ENCODE results near the gene IRX3.

IRX3 gene

DNA sequence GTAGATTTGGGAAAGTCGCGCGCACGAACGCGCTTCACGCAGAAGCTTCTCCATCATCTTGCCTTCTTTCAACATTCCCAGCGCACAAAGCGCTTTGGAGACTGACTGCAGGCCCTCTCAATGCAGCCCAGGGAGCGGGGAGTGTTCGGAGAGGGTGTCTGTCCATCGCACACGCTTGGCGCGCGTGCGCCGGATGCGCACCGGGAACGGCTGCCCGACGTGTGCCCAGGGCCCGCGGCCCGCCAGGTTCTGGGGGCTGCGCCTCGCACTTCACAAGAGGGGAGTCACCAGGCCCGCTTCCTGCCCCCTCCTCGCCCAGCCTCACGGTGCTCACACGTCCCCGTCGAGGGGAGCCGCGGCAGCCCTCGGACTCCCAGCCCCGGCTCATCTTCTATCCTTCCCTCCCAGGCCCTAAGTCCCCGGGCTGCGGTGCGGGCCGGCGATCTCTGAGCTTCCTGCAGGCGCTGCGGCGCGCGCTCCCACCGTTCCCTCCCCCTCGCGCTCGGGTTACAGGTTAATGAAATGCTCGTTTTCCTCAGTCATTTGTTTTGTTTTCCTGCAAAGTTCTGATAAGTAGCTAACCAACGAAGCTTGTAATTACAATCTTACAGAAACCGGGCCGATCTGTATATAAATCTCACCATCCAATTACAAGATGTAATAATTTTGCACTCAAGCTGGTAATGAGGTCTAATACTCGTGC, 2.8 kb upstream of the IRX3 start (continued):
- TF ChIP-seq ESRRG (CRISPR knock-in tag; IDR thresholded peaks at IDR 0.05) (no peak), ZNF565 (CRISPR knock-in tag; conservative IDR thresholded peaks at IDR 0.05; ENCODE audit: low read depth) (no peak)

DNA sequence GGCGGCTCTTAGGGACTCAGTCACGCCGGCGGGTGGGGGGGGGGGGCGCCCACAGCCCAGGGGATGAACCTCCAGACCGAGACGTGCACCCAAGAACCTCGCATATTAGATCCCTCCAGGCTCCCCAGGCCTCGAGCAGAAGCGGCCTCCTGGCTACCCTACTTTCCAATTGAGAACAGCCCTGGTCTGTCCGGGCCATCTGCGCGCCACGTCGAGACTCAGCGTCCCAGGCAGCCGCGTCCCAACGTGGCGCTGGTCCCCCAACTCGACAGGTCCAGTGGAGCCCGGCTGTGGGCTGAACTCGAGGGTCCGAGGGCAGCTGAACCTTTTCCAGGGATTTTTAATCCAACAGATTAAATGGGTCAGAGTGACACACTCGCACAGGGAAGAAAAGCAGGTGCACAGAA, 2.3 kb upstream of the IRX3 start:
- no peak for TF ChIP-seq ZNF565 (CRISPR knock-in tag; conservative IDR thresholded peaks at IDR 0.05; ENCODE audit: low read depth)
- no peak for TF ChIP-seq PPARA (CRISPR knock-in tag; IDR thresholded peaks at IDR 0.05; ENCODE audit: borderline replicate concordance)
- no peak for TF ChIP-seq GLIS3 (CRISPR knock-in tag; IDR thresholded peaks at IDR 0.05)
- TF ChIP-seq, protein P1, sequence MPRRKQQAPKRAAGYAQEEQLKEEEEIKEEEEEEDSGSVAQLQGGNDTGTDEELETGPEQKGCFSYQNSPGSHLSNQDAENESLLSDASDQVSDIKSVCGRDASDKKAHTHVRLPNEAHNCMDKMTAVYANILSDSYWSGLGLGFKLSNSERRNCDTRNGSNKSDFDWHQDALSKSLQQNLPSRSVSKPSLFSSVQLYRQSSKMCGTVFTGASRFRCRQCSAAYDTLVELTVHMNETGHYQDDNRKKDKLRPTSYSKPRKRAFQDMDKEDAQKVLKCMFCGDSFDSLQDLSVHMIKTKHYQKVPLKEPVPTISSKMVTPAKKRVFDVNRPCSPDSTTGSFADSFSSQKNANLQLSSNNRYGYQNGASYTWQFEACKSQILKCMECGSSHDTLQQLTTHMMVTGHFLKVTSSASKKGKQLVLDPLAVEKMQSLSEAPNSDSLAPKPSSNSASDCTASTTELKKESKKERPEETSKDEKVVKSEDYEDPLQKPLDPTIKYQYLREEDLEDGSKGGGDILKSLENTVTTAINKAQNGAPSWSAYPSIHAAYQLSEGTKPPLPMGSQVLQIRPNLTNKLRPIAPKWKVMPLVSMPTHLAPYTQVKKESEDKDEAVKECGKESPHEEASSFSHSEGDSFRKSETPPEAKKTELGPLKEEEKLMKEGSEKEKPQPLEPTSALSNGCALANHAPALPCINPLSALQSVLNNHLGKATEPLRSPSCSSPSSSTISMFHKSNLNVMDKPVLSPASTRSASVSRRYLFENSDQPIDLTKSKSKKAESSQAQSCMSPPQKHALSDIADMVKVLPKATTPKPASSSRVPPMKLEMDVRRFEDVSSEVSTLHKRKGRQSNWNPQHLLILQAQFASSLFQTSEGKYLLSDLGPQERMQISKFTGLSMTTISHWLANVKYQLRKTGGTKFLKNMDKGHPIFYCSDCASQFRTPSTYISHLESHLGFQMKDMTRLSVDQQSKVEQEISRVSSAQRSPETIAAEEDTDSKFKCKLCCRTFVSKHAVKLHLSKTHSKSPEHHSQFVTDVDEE (CRISPR knock-in tag; IDR thresholded peaks at IDR 0.05), result no peak
- TF ChIP-seq TCF4 (CRISPR knock-in tag; IDR thresholded peaks at IDR 0.05; ENCODE audit: borderline replicate concordance), result no peak
- no peak for TF ChIP-seq CSDC2 (CRISPR knock-in tag; IDR thresholded peaks at IDR 0.05)
- TF ChIP-seq ZNF8 (CRISPR knock-in tag; IDR thresholded peaks at IDR 0.05), result no peak
- TF ChIP-seq RARB (CRISPR knock-in tag; IDR thresholded peaks at IDR 0.05), result no peak
- TF ChIP-seq, protein P2, sequence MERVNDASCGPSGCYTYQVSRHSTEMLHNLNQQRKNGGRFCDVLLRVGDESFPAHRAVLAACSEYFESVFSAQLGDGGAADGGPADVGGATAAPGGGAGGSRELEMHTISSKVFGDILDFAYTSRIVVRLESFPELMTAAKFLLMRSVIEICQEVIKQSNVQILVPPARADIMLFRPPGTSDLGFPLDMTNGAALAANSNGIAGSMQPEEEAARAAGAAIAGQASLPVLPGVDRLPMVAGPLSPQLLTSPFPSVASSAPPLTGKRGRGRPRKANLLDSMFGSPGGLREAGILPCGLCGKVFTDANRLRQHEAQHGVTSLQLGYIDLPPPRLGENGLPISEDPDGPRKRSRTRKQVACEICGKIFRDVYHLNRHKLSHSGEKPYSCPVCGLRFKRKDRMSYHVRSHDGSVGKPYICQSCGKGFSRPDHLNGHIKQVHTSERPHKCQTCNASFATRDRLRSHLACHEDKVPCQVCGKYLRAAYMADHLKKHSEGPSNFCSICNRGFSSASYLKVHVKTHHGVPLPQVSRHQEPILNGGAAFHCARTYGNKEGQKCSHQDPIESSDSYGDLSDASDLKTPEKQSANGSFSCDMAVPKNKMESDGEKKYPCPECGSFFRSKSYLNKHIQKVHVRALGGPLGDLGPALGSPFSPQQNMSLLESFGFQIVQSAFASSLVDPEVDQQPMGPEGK (CRISPR knock-in tag; IDR thresholded peaks at IDR 0.05; ENCODE audit: borderline replicate concordance), result no peak
- TF ChIP-seq ZFP30 (CRISPR knock-in tag; IDR thresholded peaks at IDR 0.05), result no peak
- TF ChIP-seq SNAI2 (CRISPR knock-in tag; IDR thresholded peaks at IDR 0.05), result no peak
- TF ChIP-seq ARNTL (CRISPR knock-in tag; IDR thresholded peaks at IDR 0.05; ENCODE audit: borderline replicate concordance, low read depth), result no peak
- no peak for ATAC-seq

DNA sequence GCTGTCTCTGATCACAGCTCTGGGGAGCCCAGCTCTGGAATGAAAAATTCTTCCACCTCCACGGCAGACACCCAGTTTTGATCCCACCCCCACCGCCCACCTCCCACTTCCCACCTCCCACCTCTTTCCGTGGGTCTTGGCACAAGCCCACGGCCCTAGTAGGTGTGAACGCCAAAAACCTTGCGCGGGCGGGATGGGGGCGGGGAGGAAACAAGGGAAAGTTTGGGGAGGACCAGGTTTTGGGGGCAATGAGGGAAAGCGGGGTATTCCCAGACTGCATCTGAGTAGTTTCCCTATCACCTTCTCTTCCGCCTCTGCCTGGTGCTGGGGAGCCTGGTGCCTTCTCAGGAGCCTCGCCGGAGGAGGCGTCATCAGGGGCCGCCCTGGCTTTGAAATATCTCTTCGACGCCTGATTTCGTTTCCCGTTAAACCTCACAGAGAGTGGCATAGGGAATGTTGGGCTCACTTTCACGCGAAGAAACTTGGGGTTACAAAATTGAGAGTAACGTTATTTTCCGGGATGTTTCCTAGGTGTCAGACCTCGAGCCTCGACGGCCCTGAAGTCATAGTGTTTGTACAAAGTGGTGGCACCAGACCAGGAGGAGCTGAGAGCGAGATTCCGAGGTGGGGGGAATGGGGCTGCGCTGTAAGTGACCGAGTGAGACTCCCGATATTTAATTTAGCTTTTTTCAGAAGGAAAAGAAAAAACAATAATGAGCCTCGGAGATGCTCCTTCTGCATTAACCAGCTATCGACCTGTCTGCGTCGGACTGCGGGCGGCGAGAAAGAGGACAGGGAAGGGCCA, 1.6 kb upstream of the IRX3 start:
- ATAC-seq, result no peak
- TF ChIP-seq, protein P3, sequence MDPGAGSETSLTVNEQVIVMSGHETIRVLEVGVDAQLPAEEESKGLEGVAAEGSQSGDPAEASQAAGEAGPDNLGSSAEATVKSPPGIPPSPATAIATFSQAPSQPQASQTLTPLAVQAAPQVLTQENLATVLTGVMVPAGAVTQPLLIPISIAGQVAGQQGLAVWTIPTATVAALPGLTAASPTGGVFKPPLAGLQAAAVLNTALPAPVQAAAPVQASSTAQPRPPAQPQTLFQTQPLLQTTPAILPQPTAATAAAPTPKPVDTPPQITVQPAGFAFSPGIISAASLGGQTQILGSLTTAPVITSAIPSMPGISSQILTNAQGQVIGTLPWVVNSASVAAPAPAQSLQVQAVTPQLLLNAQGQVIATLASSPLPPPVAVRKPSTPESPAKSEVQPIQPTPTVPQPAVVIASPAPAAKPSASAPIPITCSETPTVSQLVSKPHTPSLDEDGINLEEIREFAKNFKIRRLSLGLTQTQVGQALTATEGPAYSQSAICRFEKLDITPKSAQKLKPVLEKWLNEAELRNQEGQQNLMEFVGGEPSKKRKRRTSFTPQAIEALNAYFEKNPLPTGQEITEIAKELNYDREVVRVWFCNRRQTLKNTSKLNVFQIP (CRISPR knock-in tag; IDR thresholded peaks at IDR 0.05; ENCODE audit: borderline replicate concordance, low read depth), result no peak
- no peak for TF ChIP-seq PPARA (CRISPR knock-in tag; IDR thresholded peaks at IDR 0.05; ENCODE audit: borderline replicate concordance)
- TF ChIP-seq TOX (CRISPR knock-in tag; IDR thresholded peaks at IDR 0.05; ENCODE audit: borderline replicate concordance), result no peak
- no peak for TF ChIP-seq ZNF8 (CRISPR knock-in tag; IDR thresholded peaks at IDR 0.05)
- TF ChIP-seq, protein P2 (CRISPR knock-in tag; IDR thresholded peaks at IDR 0.05; ENCODE audit: borderline replicate concordance), result no peak
- TF ChIP-seq ZFP3 (CRISPR knock-in tag; IDR thresholded peaks at IDR 0.05), result no peak
- TF ChIP-seq ZFP30 (CRISPR knock-in tag; IDR thresholded peaks at IDR 0.05), result no peak
- TF ChIP-seq ZNF565 (CRISPR knock-in tag; conservative IDR thresholded peaks at IDR 0.05; ENCODE audit: low read depth), result no peak
- no peak for TF ChIP-seq TCF4 (CRISPR knock-in tag; IDR thresholded peaks at IDR 0.05; ENCODE audit: borderline replicate concordance)
- TF ChIP-seq, protein P4, sequence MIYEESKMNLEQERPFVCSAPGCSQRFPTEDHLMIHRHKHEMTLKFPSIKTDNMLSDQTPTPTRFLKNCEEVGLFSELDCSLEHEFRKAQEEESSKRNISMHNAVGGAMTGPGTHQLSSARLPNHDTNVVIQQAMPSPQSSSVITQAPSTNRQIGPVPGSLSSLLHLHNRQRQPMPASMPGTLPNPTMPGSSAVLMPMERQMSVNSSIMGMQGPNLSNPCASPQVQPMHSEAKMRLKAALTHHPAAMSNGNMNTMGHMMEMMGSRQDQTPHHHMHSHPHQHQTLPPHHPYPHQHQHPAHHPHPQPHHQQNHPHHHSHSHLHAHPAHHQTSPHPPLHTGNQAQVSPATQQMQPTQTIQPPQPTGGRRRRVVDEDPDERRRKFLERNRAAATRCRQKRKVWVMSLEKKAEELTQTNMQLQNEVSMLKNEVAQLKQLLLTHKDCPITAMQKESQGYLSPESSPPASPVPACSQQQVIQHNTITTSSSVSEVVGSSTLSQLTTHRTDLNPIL (CRISPR knock-in tag; IDR thresholded peaks at IDR 0.05; ENCODE audit: low read depth), result no peak
- no peak for TF ChIP-seq ARNTL (CRISPR knock-in tag; IDR thresholded peaks at IDR 0.05; ENCODE audit: borderline replicate concordance, low read depth)
- TF ChIP-seq, protein P1 (CRISPR knock-in tag; IDR thresholded peaks at IDR 0.05), result no peak
- no peak for TF ChIP-seq RARB (CRISPR knock-in tag; IDR thresholded peaks at IDR 0.05)
- no peak for TF ChIP-seq GLIS3 (CRISPR knock-in tag; IDR thresholded peaks at IDR 0.05)
- no peak for TF ChIP-seq ISL1 (CRISPR knock-in tag; IDR thresholded peaks at IDR 0.05)

Measured in SK-N-SH treated with all-trans-retinoic acid at 6 μM for 48 hours (cell line).